PC-3 (cell line): ENCODE data around the gene OR6K2.
"Not testable (repeated sequence)": the region's sequence is repeated elsewhere in the genome, so short reads cannot be mapped to it uniquely, and the experiment has no call there.

Experiments used
- CTCF ChIP-seq: fragments of 300-600 bp; sonication (generic); conservative IDR thresholded peaks from 2 replicates; pipeline ENCODE4 v1.5.1; 2017; ENCODE audit warnings: antibody characterized with exemption, low read depth, mild to moderate bottlenecking, low read length
- EZH2 ChIP-seq: fragments of 300-600 bp; sonication (generic); IDR thresholded peaks from one replicate; pipeline ENCODE4 v1.6.1; 2017; ENCODE audit warnings: antibody characterized with exemption, mild to moderate bottlenecking, low read length; ENCODE audit not compliant: unreplicated experiment
- EZH2phosphoT487 ChIP-seq: fragments of 300-600 bp; sonication (generic); IDR thresholded peaks from 2 replicates; pipeline ENCODE4 v1.6.1; 2018; ENCODE audit warnings: mild to moderate bottlenecking, antibody characterized with exemption, low read length, borderline replicate concordance

GRCh38 chr1:158691149-158691548, 9.3 kb downstream of the OR6K2 start:
- TF ChIP-seq CTCF, EZH2, EZH2phosphoT487: not testable (repeated sequence)
